ENCODE measurements around the gene TENM3.

TENM3 gene

GRCh38 chr4:182831376-182831775 lies 588.2 kb downstream of the TENM3 start:
- DNase-seq = no peak

GRCh38 chr4:182832352-182833120 lies 589.3 kb downstream of the TENM3 start:
- DNase-seq = peak in 7 of 58 donors; percentile 4 to 26 (median 12)

GRCh38 chr4:182835006-182835740 lies 592.0 kb downstream of the TENM3 start:
- peak in 1 of 58 donors; percentile 7 for DNase-seq

GRCh38 chr4:182837831-182838230 lies 594.6 kb downstream of the TENM3 start:
- no peak for DNase-seq

GRCh38 chr4:182838535-182838934 lies 595.3 kb downstream of the TENM3 start:
- no peak for DNase-seq

GRCh38 chr4:182839256-182839655 lies 596.1 kb downstream of the TENM3 start:
- no peak for DNase-seq

- no peak for DNase-seq
Observed at GRCh38 chr4:182840108-182840507, 596.9 kb downstream of the TENM3 start.

- no peak for DNase-seq
Observed at GRCh38 chr4:182842104-182842600, 599.0 kb downstream of the TENM3 start.

GRCh38 chr4:182842759-182843390 lies 599.7 kb downstream of the TENM3 start:
- DNase-seq = no peak

- no peak for DNase-seq
Observed at GRCh38 chr4:182843808-182844325, 600.7 kb downstream of the TENM3 start.

- no peak for DNase-seq
Observed at GRCh38 chr4:182845618-182846017, 602.4 kb downstream of the TENM3 start.

- DNase-seq = no peak
Observed at GRCh38 chr4:182846036-182846435, 602.8 kb downstream of the TENM3 start.

- DNase-seq = no peak
Observed at GRCh38 chr4:182847576-182848450, 604.6 kb downstream of the TENM3 start.

- DNase-seq = no peak
Observed at GRCh38 chr4:182848685-182849084, 605.5 kb downstream of the TENM3 start.

All from anterior cingulate cortex (tissue), 58 donors.